GM13977 (cell line): ENCODE data around the gene TMEM214.

Experiments used
- DNase-seq: peaks from one replicate; pipeline ENCODE4 v3.0.0; 2012; ENCODE audit warnings: low spot score
- in situ Hi-C: fragments of 300-500 bp; cut with MboI; formaldehyde crosslinking; loops from one replicate; pipeline ENCODE4 v1.12.0; 2022; ENCODE audit warnings: low sequenced_read_pairs, low pct_unique_long_range_greater_than_20kb, mixed read lengths, inconsistent platforms; ENCODE audit not compliant: unreplicated experiment
- TF ChIP-seq, protein P1 (sequence below): IDR thresholded peaks from 2 replicates; pipeline ENCODE4 v1.5.1; 2012; ENCODE audit warnings: mild to moderate bottlenecking, control low read depth; ENCODE audit not compliant: insufficient read depth; ENCODE audit errors: extremely low read depth, missing control alignments

Gene TMEM214

DNA sequence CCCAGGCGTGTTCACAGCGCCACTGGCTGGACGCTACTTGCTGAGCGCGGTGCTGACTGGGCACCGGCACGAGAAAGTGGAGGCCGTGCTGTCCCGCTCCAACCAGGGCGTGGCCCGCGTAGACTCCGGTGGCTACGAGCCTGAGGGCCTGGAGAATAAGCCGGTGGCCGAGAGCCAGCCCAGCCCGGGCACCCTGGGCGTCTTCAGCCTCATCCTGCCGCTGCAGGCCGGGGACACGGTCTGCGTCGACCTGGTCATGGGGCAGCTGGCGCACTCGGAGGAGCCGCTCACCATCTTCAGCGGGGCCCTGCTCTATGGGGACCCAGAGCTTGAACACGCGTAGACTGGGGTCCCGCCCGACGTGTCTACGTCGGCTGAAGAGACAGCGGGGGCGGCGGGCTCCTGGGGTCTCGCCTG lies 52.9 kb downstream of the TMEM214 start:
- peak; percentile 66 for DNase-seq
- in situ Hi-C loops: no loop called here
- TF ChIP-seq, protein P1, sequence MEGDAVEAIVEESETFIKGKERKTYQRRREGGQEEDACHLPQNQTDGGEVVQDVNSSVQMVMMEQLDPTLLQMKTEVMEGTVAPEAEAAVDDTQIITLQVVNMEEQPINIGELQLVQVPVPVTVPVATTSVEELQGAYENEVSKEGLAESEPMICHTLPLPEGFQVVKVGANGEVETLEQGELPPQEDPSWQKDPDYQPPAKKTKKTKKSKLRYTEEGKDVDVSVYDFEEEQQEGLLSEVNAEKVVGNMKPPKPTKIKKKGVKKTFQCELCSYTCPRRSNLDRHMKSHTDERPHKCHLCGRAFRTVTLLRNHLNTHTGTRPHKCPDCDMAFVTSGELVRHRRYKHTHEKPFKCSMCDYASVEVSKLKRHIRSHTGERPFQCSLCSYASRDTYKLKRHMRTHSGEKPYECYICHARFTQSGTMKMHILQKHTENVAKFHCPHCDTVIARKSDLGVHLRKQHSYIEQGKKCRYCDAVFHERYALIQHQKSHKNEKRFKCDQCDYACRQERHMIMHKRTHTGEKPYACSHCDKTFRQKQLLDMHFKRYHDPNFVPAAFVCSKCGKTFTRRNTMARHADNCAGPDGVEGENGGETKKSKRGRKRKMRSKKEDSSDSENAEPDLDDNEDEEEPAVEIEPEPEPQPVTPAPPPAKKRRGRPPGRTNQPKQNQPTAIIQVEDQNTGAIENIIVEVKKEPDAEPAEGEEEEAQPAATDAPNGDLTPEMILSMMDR: peak; percentile 58

DNA sequence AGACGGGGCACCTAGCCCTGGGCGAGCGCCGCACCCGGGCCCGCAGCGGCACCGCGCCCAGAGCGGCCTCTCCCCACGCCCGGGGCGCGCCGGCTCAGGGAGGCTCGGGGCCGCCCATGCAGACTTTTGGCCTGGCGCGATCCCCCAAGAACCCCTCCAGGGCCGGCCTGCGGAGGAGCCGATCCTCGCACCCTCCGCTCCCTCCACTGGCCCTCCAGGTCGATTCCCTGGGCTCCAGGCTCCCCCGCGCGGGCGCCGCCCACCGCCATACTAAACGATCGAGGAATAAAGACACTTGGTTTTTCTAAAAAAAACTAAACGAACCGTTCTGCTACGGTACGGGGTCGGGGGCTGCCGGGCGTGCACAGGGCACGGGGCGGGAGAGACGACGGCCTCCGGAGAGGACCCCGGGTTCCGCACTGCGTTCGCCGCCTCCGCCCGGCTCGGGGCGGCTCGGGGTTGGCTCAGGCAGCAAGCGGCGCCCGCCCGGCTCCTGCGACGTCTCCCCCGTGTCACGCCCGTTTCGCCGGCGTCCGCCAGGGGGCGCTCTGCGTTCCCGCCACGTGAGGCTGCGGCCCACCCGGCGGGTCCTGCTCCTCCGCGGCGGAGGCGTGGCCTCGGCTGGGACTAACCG lies 53.4 kb downstream of the TMEM214 start:
- TF ChIP-seq, protein P1: peak; percentile 97
- peak; percentile 100 for DNase-seq
- in situ Hi-C loops: no loop called here

- TF ChIP-seq, protein P1: no peak
- peak; percentile 53 for DNase-seq
- in situ Hi-C loops: no loop called here
Measured at GRCh38 chr2:27086724-27087593, 54.2 kb downstream of the TMEM214 start, which contains the start of gene KHK. KHK (plus strand) TSS chr2:27086772; CDS start chr2:27087260, 488 bp downstream.

DNA sequence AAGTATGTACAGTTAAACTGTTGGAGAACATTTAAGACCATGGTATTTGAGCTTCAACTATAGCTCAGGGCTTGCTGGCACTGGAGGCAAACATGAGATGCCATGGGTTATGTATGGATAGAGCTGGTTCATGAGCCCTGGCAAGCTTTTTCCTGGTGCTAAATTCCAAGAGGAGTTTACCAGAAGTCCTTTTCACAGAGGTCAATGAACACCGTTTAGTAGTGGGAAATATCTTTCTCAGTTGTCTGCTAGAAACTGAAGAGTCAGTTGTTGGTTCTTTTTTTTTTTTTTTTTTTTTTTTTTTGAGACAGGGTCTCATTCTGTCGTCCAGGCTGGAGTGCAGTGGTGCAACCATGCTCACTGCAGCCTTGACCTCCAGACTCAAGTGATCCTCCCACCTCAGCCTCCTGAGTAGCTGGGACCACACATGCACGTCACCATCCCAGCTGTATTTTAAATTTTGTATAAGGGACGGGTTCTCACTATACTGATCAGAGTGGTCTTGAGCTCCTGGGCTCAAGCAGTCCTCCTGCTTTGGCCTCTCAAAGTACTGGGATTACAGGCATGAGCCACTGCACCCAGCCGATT lies 55.2 kb downstream of the TMEM214 start:
- no peak for DNase-seq
- TF ChIP-seq, protein P1: no peak
- in situ Hi-C loops: no loop called here

DNA sequence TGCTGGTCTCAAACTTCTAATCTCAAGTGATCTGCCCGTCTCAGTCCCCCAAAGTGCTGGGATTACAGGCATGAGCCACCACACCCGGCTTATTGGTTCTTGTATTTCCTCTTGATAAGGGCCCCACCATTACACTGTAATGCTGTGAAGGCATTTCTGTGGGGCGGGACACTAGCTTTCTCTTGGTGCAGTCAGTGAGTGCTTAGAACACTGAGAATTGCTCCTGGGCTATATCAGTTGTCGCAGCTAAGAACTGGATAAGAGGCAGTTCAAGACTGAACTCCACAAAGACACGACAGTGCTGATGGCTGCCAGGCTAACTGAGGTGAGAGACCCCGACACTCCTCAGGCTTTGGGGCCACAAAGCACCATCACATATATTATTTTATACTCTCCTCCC lies 55.9 kb downstream of the TMEM214 start:
- DNase-seq: no peak
- TF ChIP-seq, protein P1: no peak
- in situ Hi-C loops: no loop called here

GRCh38 chr2:27089111-27089954 lies 56.6 kb downstream of the TMEM214 start:
- TF ChIP-seq, protein P1: no peak
- in situ Hi-C loops: no loop called here

More at GRCh38 chr2:27089111-27089954, 56.6 kb downstream of the TMEM214 start:
- no peak for DNase-seq
